IMR-90 (cell line): ENCODE data around the gene HMGN1. TPM values are rescaled to one million over a fixed set of nuclear protein-coding genes. Genes with fewer than 3 reads are reported as not detected.

ENCODE experiments used
- ATAC-seq: fragments of 200-7000 bp; cut with Tn5 transposase; 2 replicates; pipeline ENCODE4 v1.9.1; 2020; ENCODE audit warnings: low read depth, mild to moderate bottlenecking, moderate library complexity
- BruUV-seq: library from RNA; stranded (reverse); fragments of 400-500 nt; replicated peaks from 2 replicates; lab custom pipeline; 2021; lab: Mats Ljungman, UMichigan
- CTCF ChIA-PET: fragments of 300-600 bp; formaldehyde crosslinking; extraction: SDS; loops from one replicate; lab custom pipeline; 2021; ENCODE audit warnings: antibody characterized with exemption; lab: Yijun Ruan, JAX
- POLR2A ChIA-PET: fragments of 300-600 bp; sonication (Branson Sonifier 250); formaldehyde crosslinking; loops from one replicate; lab custom pipeline; 2022; ENCODE audit warnings: antibody characterized with exemption; ENCODE audit not compliant: unreplicated experiment; lab: Charles Lee
- DNase-seq: peaks from one replicate; pipeline ENCODE4 v3.0.0; 2013
- H2AFZ ChIP-seq: replicated peaks from 2 replicates; pipeline ENCODE3; 2013; ENCODE audit warnings: low read length, mild to moderate bottlenecking; ENCODE audit not compliant: poor library complexity
- H2AK5ac ChIP-seq: 2 replicates; pipeline ENCODE4 v1.6.1; 2013; ENCODE audit warnings: low read depth, low read length, inconsistent platforms
- H2AK9ac ChIP-seq: replicated peaks from 2 replicates; pipeline ENCODE3; 2013; ENCODE audit warnings: mild to moderate bottlenecking, low read depth, low read length, moderate library complexity; ENCODE audit not compliant: poor library complexity
- H2BK120ac ChIP-seq: 2 replicates; pipeline ENCODE4 v1.6.1; 2013; ENCODE audit warnings: low read depth, low read length, inconsistent platforms
- H2BK15ac ChIP-seq: 3 replicates; pipeline ENCODE4 v1.6.1; 2013; ENCODE audit warnings: low read depth, low read length, inconsistent platforms
- H2BK20ac ChIP-seq: 2 replicates; pipeline ENCODE4 v1.6.1; 2013; ENCODE audit warnings: low read depth, mild to moderate bottlenecking, inconsistent platforms, low read length, moderate library complexity
- H2BK5ac ChIP-seq: 2 replicates; pipeline ENCODE4 v1.6.1; 2013; ENCODE audit warnings: mild to moderate bottlenecking, low read depth, low read length, inconsistent platforms; ENCODE audit not compliant: poor library complexity, severe bottlenecking
- H3K14ac ChIP-seq: replicated peaks from 2 replicates; pipeline ENCODE4 v1.6.1; 2013; ENCODE audit warnings: low read depth, low read length, inconsistent platforms
- H3K18ac ChIP-seq: 2 replicates; pipeline ENCODE4 v1.6.1; 2013; ENCODE audit warnings: low read depth, low read length, control low read depth
- H3K23ac ChIP-seq: 2 replicates; pipeline ENCODE4 v1.6.1; 2013; ENCODE audit warnings: low read depth, low read length, inconsistent platforms
- H3K27ac ChIP-seq: 2 replicates; pipeline ENCODE4 v1.5.1; 2013; ENCODE audit warnings: mild to moderate bottlenecking, control low read depth, low read length; ENCODE audit not compliant: insufficient read depth
- H3K27me3 ChIP-seq: 2 replicates; pipeline ENCODE4 v1.6.1; 2013; ENCODE audit warnings: low read length; ENCODE audit not compliant: control insufficient read depth, insufficient read depth
- H3K36me3 ChIP-seq: 2 replicates; pipeline ENCODE4 v1.6.1; 2013; ENCODE audit warnings: low read length, mixed read lengths; ENCODE audit not compliant: control insufficient read depth, insufficient read depth
- H3K4ac ChIP-seq: 2 replicates; pipeline ENCODE4 v1.6.1; 2013; ENCODE audit warnings: low read depth, low read length, inconsistent platforms
- H3K4me1 ChIP-seq: 2 replicates; pipeline ENCODE4 v1.6.1; 2013; ENCODE audit warnings: low read length, mixed read lengths; ENCODE audit not compliant: control insufficient read depth, insufficient read depth
- H3K4me2 ChIP-seq: 2 replicates; pipeline ENCODE4 v1.6.1; 2013; ENCODE audit warnings: low read depth, mild to moderate bottlenecking, control low read depth, low read length, moderate library complexity
- H3K4me3 ChIP-seq: 2 replicates; pipeline ENCODE4 v1.5.1; 2013; ENCODE audit warnings: low read depth, mild to moderate bottlenecking, control low read depth, low read length, moderate library complexity; ENCODE audit not compliant: insufficient read depth
- H3K56ac ChIP-seq: 2 replicates; pipeline ENCODE4 v1.6.1; 2013; ENCODE audit warnings: low read length, inconsistent platforms; ENCODE audit not compliant: insufficient read depth; ENCODE audit errors: extremely low read depth
- H3K79me1 ChIP-seq, 2 experiments: 2 replicates each; pipeline ENCODE4 v1.6.1; 2013; ENCODE audit warnings: low read length in 2 of 2, inconsistent platforms in 1 of 2, low read depth in 1 of 2
- H3K9ac ChIP-seq: 2 replicates; pipeline ENCODE4 v1.6.1; 2013; ENCODE audit warnings: low read depth, low read length, control low read depth
- H3K9me1 ChIP-seq: 2 replicates; pipeline ENCODE4 v1.6.1; 2013; ENCODE audit warnings: low read length, inconsistent platforms; ENCODE audit not compliant: insufficient read depth
- H3K9me3 ChIP-seq: 2 replicates; pipeline ENCODE4 v1.6.1; 2013; ENCODE audit warnings: low read length; ENCODE audit not compliant: control insufficient read depth, insufficient read depth
- H4K20me1 ChIP-seq: 2 replicates; pipeline ENCODE4 v1.6.1; 2013; ENCODE audit warnings: low read length, inconsistent platforms; ENCODE audit not compliant: insufficient read depth
- H4K5ac ChIP-seq: 2 replicates; pipeline ENCODE4 v1.6.1; 2013; ENCODE audit warnings: mild to moderate bottlenecking, low read depth, low read length, control low read depth
- H4K8ac ChIP-seq, 2 experiments: 2 replicates each; pipeline ENCODE4 v1.6.1; 2013; ENCODE audit warnings: low read depth in 2 of 2, low read length in 2 of 2, control low read depth in 1 of 2, inconsistent platforms in 1 of 2
- H4K91ac ChIP-seq: 2 replicates; pipeline ENCODE4 v1.6.1; 2013; ENCODE audit warnings: low read depth, low read length, inconsistent platforms; ENCODE audit not compliant: insufficient read depth
- MXI1 ChIP-seq: IDR thresholded peaks from 2 replicates; pipeline ENCODE4 v1.6.1; 2012; ENCODE audit warnings: low read depth, mild to moderate bottlenecking, low read length, moderate library complexity, borderline replicate concordance
- RCOR1 ChIP-seq: IDR thresholded peaks from 2 replicates; pipeline ENCODE4 v1.6.1; 2012; ENCODE audit warnings: mild to moderate bottlenecking, low read length, improper control_type of control experiment; ENCODE audit not compliant: insufficient replicate concordance
- WGBS, 2 experiments: methylation state at CpG; one replicate each; pipeline versions ENCODE4 v1.1.5 to v1.1.7; 2013; ENCODE audit warnings: missing lambda C conversion rate in 2 of 2; ENCODE audit not compliant: insufficient read length in 1 of 2; ENCODE audit errors: extremely low coverage in 2 of 2; 5-methylcytosine and 5-hydroxymethylcytosine counted together
- dilution Hi-C: fragments of 300-500 bp; cut with HindIII; formaldehyde crosslinking; loops from one replicate; pipeline ENCODE4 v1.14.3; 2018; ENCODE audit warnings: low sequenced_read_pairs; ENCODE audit not compliant: unreplicated experiment
- in situ Hi-C: fragments of 300-500 bp; cut with MboI; formaldehyde crosslinking; loops from 3 replicates; pipeline ENCODE4 v1.14.3; 2019; ENCODE audit warnings: low sequenced_read_pairs, inconsistent platforms, mixed read lengths
- intact Hi-C: fragments of 100-400 bp; cut with micrococcal nuclease; formaldehyde crosslinking; loops from 2 replicates; pipeline ENCODE4 v1.10.0; 2022
- polyA plus RNA-seq, 3 experiments: library from polyadenylated mRNA; depleted of rRNA; stranded (reverse); fragments of >200 nt; gene quantifications; 2 replicates each; pipeline ENCODE4 v1.2.3, GENCODE V29; 2012; ENCODE audit warnings: low replicate concordance in 1 of 3
- total RNA-seq: library from RNA; depleted of rRNA; stranded (reverse); fragments of >200 nt; gene quantifications from 2 replicates; pipeline ENCODE4 v1.2.3, GENCODE V29; 2012
- TF ChIP-seq, protein P1 (sequence below): conservative IDR thresholded peaks from 2 replicates; pipeline ENCODE4 v1.5.1; 2012; ENCODE audit warnings: mild to moderate bottlenecking, low read depth, low read length, improper control_type of control experiment

HMGN1 gene
- total and polyA plus RNA-seq, 2 of the 4 experiments (the other 2 are of a cell fraction), result 55.2 to 155 TPM

DNA sequence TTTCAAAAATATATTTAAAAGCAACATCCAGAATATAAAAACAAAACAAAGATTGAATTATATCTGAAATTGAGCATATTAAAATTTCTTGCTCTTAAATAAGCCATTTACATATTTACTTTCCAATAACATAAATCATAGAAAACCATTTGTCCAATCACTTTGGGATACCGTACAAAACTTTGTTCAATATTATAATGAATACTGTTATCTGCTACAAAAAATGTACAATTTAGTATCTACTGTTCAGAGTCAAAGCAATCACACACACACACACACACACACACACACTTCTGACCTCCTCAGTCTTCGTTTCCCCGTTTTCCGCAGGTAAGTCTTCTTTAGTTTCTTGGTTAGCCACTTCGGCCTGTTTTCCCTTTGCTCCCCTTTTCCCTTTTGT is 4.0 kb downstream of the HMGN1 start:
- Histone ChIP-seq H2BK20ac (no peak overlapping the region), H3K18ac (no peak overlapping the region), H2BK120ac (no peak overlapping the region), H3K9me3 (no peaks in the 10 kb centered on the region), H2AFZ (no peak overlapping the region), H2AK5ac (no peak overlapping the region), H2AK9ac (no peak overlapping the region), H3K56ac (no peak overlapping the region), H3K4me2 (no peak overlapping the region), H3K23ac (0 out of 2 replicates have a peak overlapping the region, but pooled peaks have one; percentile 28), H2BK15ac (no peak overlapping the region), H4K91ac (no peak overlapping the region), H2BK5ac (no peak overlapping the region), H4K20me1 (peaks cover 38% of the 10 kb centered on the region; the same call in 1 of the 2 replicates), H3K27ac (no peak overlapping the region), H3K79me1 (peaks cover 21 to 36% of the 10 kb centered on the region in 2 experiments), H3K14ac (no peak overlapping the region), H3K36me3 (peaks cover 31% of the 10 kb centered on the region), H3K4ac (no peak overlapping the region), H3K9me1 (peaks cover 4% of the 10 kb centered on the region; the same call in 1 of the 2 replicates), H3K9ac (no peak overlapping the region), H4K8ac (no peak overlapping the region), H3K27me3 (no peaks in the 10 kb centered on the region), H4K5ac (no peak overlapping the region), H3K4me1 (peaks cover 5% of the 10 kb centered on the region; the same call in 1 of the 2 replicates), H3K4me3 (no peak overlapping the region)
- BruUV-seq, result no TSS peak
- in situ Hi-C loops, result no loop called here
- TF ChIP-seq RCOR1, result no peak
- no peak for TF ChIP-seq MXI1
- TF ChIP-seq, protein P1, sequence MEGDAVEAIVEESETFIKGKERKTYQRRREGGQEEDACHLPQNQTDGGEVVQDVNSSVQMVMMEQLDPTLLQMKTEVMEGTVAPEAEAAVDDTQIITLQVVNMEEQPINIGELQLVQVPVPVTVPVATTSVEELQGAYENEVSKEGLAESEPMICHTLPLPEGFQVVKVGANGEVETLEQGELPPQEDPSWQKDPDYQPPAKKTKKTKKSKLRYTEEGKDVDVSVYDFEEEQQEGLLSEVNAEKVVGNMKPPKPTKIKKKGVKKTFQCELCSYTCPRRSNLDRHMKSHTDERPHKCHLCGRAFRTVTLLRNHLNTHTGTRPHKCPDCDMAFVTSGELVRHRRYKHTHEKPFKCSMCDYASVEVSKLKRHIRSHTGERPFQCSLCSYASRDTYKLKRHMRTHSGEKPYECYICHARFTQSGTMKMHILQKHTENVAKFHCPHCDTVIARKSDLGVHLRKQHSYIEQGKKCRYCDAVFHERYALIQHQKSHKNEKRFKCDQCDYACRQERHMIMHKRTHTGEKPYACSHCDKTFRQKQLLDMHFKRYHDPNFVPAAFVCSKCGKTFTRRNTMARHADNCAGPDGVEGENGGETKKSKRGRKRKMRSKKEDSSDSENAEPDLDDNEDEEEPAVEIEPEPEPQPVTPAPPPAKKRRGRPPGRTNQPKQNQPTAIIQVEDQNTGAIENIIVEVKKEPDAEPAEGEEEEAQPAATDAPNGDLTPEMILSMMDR, result no peak
- dilution Hi-C loops, result no loop called here
- no peak for DNase-seq
- POLR2A ChIA-PET, result no interaction called here
- intact Hi-C loops, result no loop called here
- no peak for ATAC-seq
- no CpG with 5 or more reads among the region's 5 CpGs for WGBS, 2 experiments
- CTCF ChIA-PET, result no interaction called here
